ENCODE measurements around the gene NAA16. TPM values are rescaled to one million over a fixed set of nuclear protein-coding genes. Genes with fewer than 3 reads are reported as not detected.

Gene NAA16
- polyA plus RNA-seq, 1 donor from 2014 or later = 57.0 TPM

GRCh38 chr13:41398494-41399170 lies 87.6 kb downstream of the NAA16 start:
- no peaks in the 10 kb centered on the region for H3K9me3 ChIP-seq (ENCODE audit: low read length)
- no peaks in the 10 kb centered on the region for H3K36me3 ChIP-seq (ENCODE audit: insufficient read depth, low read length)
- no peak overlapping the region for H3K4me2 ChIP-seq (ENCODE audit: low read length)
- no peaks in the 10 kb centered on the region for H3K79me2 ChIP-seq (replicated peaks; ENCODE audit: insufficient read depth, low read length)
- no peak overlapping the region for H2AFZ ChIP-seq (ENCODE audit: low read depth, low read length)
- H3K9ac ChIP-seq (ENCODE audit: low read length) = no peak overlapping the region
- no peaks in the 10 kb centered on the region for H3F3A ChIP-seq (ENCODE audit: insufficient read depth, low read length, poor library complexity, severe bottlenecking)
- TF ChIP-seq REST (IDR thresholded peaks at IDR 0.05; ENCODE audit: borderline replicate concordance) (no peak), EP300 (conservative IDR thresholded peaks at IDR 0.05; ENCODE audit: poor library complexity, severe bottlenecking) (no peak), CTCF (IDR thresholded peaks at IDR 0.05; ENCODE audit: poor library complexity, severe bottlenecking) (no peak), SMC3 (conservative IDR thresholded peaks at IDR 0.05; ENCODE audit: poor library complexity) (no peak), RAD21 (conservative IDR thresholded peaks at IDR 0.05) (no peak), EZH2 (IDR thresholded peaks at IDR 0.05; ENCODE audit: borderline replicate concordance, insufficient read depth, low read length, poor library complexity, severe bottlenecking) (no peak), MXI1 (conservative IDR thresholded peaks at IDR 0.05; ENCODE audit: poor library complexity, severe bottlenecking) (no peak), TAF1 (IDR thresholded peaks at IDR 0.05; ENCODE audit: low read depth) (no peak), POLR2AphosphoS5 (IDR thresholded peaks at IDR 0.05) (no peak)
- no peaks in the 10 kb centered on the region for H3K27me3 ChIP-seq (ENCODE audit: insufficient read depth, low read depth, low read length)
- H4K20me1 ChIP-seq (ENCODE audit: insufficient read depth) = no peaks in the 10 kb centered on the region
- no peak overlapping the region for H3K4me3 ChIP-seq (ENCODE audit: low read length)
- H3K27ac ChIP-seq (ENCODE audit: low read length) = no peak overlapping the region
- no peaks in the 10 kb centered on the region for H3K9me2 ChIP-seq (ENCODE audit: insufficient read depth, low read length)

GRCh38 chr13:41401366-41401765 lies 90.3 kb downstream of the NAA16 start:
- no peak overlapping the region for H3K9ac ChIP-seq (ENCODE audit: low read length)
- no peak overlapping the region for H2AFZ ChIP-seq (ENCODE audit: low read depth, low read length)
- no peaks in the 10 kb centered on the region for H4K20me1 ChIP-seq (ENCODE audit: insufficient read depth)
- H3K4me3 ChIP-seq (ENCODE audit: low read length) = no peak overlapping the region
- no peak overlapping the region for H3K27ac ChIP-seq (ENCODE audit: low read length)
- H3F3A ChIP-seq (ENCODE audit: insufficient read depth, low read length, poor library complexity, severe bottlenecking) = no peaks in the 10 kb centered on the region
- H3K9me2 ChIP-seq (ENCODE audit: insufficient read depth, low read length) = no peaks in the 10 kb centered on the region
- TF ChIP-seq EP300 (conservative IDR thresholded peaks at IDR 0.05; ENCODE audit: poor library complexity, severe bottlenecking) (no peak), CTCF (IDR thresholded peaks at IDR 0.05; ENCODE audit: poor library complexity, severe bottlenecking) (no peak), REST (IDR thresholded peaks at IDR 0.05; ENCODE audit: borderline replicate concordance) (no peak), POLR2AphosphoS5 (IDR thresholded peaks at IDR 0.05) (no peak), MXI1 (conservative IDR thresholded peaks at IDR 0.05; ENCODE audit: poor library complexity, severe bottlenecking) (no peak), EZH2 (IDR thresholded peaks at IDR 0.05; ENCODE audit: borderline replicate concordance, insufficient read depth, low read length, poor library complexity, severe bottlenecking) (no peak), TAF1 (IDR thresholded peaks at IDR 0.05; ENCODE audit: low read depth) (no peak), RAD21 (conservative IDR thresholded peaks at IDR 0.05) (no peak), SMC3 (conservative IDR thresholded peaks at IDR 0.05; ENCODE audit: poor library complexity) (no peak)
- H3K27me3 ChIP-seq (ENCODE audit: insufficient read depth, low read depth, low read length) = no peaks in the 10 kb centered on the region
- H3K36me3 ChIP-seq (ENCODE audit: insufficient read depth, low read length) = no peaks in the 10 kb centered on the region
- no peaks in the 10 kb centered on the region for H3K9me3 ChIP-seq (ENCODE audit: low read length)
- no peak overlapping the region for H3K4me2 ChIP-seq (ENCODE audit: low read length)
- H3K79me2 ChIP-seq (replicated peaks; ENCODE audit: insufficient read depth, low read length) = no peaks in the 10 kb centered on the region
